ENCODE data around the gene ADAMTS9. TPM values are rescaled to one million over a fixed set of nuclear protein-coding genes. Genes with fewer than 3 reads are reported as not detected.

Gene ADAMTS9
- total and polyA plus RNA-seq, 10 of the 15 experiments (the other 5 are each of a cell fraction or from before 2014, with no cell fraction given) = 0.08 TPM; not detected in 9

- no peak overlapping the region for H3K4me2 ChIP-seq (ENCODE audit: control insufficient read depth, insufficient read depth)
- H3K27me3 ChIP-seq (replicated peaks in 1 of 2; ENCODE audit: control insufficient read depth in 2 of 2, insufficient read depth in 2 of 2, low read length in 1 of 2) = no peaks in the 10 kb centered on the region
- BruUV-seq (replicated peaks) = no TSS peak
- H4K20me1 ChIP-seq (ENCODE audit: control insufficient read depth, insufficient read depth) = no peaks in the 10 kb centered on the region; the same call in 1 of the 2 replicates
- TF ChIP-seq E2F4 (IDR thresholded peaks at IDR 0.05; ENCODE audit: low read depth, low read length) = no peak
- TF ChIP-seq HSF1 (IDR thresholded peaks at IDR 0.05; ENCODE audit: low read depth, low read length) = no peak
- no peak for TF ChIP-seq TCF3 (IDR thresholded peaks at IDR 0.05; ENCODE audit: borderline replicate concordance, insufficient read depth, low read depth, low read length)
- TF ChIP-seq BCLAF1 (IDR thresholded peaks at IDR 0.05) = no peak
- TF ChIP-seq RFX5 (IDR thresholded peaks at IDR 0.05; ENCODE audit: low read depth, low read length) = no peak
- no peak for TF ChIP-seq NFIC (IDR thresholded peaks at IDR 0.05; ENCODE audit: low read depth, low read length)
- no peak for TF ChIP-seq IRF5 (IDR thresholded peaks at IDR 0.05; ENCODE audit: borderline replicate concordance)
- TF ChIP-seq SMAD5 (IDR thresholded peaks at IDR 0.05; ENCODE audit: low read depth) = no peak
- no peak for TF ChIP-seq TCF7 (IDR thresholded peaks at IDR 0.05; ENCODE audit: borderline replicate concordance)
- no peak for TF ChIP-seq SREBF1 (IDR thresholded peaks at IDR 0.05; ENCODE audit: low read length)
- TF ChIP-seq HCFC1 (IDR thresholded peaks at IDR 0.05; ENCODE audit: low read length) = no peak
- no peak for TF ChIP-seq CEBPB (IDR thresholded peaks at IDR 0.05; ENCODE audit: borderline replicate concordance in 1 of 2, low read depth in 2 of 2, low read length in 2 of 2)
- TF ChIP-seq NFYB (IDR thresholded peaks at IDR 0.05; ENCODE audit: insufficient read depth, low read depth, low read length) = no peak
- TF ChIP-seq FOXM1 (IDR thresholded peaks at IDR 0.05; ENCODE audit: low read depth, low read length) = no peak
- no peak for TF ChIP-seq MYB (IDR thresholded peaks at IDR 0.05; ENCODE audit: borderline replicate concordance, low read depth, low read length)
- TF ChIP-seq RAD21 (IDR thresholded peaks at IDR 0.05; ENCODE audit: insufficient read depth, low read depth, low read length) = no peak
- no peak overlapping the region for H2AFZ ChIP-seq (ENCODE audit: control insufficient read depth, low read depth, low read length)
- SMC1A ChIA-PET (ENCODE audit: uncharacterized antibody, unreplicated experiment) = no interaction called here
- H3K4me3 ChIP-seq = no peak overlapping the region
- no peaks in the 10 kb centered on the region for H3K4me1 ChIP-seq (ENCODE audit: control insufficient read depth, insufficient read depth, low read length)
- intact Hi-C loops (cut with micrococcal nuclease; ENCODE audit: unreplicated experiment) (no loop called here), in situ Hi-C loops (cut with MboI) (no loop called here)
- no peaks in the 10 kb centered on the region for H3K9me3 ChIP-seq (replicated peaks; ENCODE audit: control insufficient read depth, insufficient read depth, low read length)
- no peaks in the 10 kb centered on the region for H3K79me2 ChIP-seq (ENCODE audit: control insufficient read depth, insufficient read depth, low read length)
- CTCF ChIA-PET = interaction anchor here (0.5 kb wide), 1 partner anchor 160 kb away, joined by 3 read pairs; no protein-coding TSS in a partner anchor
- WGBS (ENCODE audit: insufficient coverage, insufficient replicate concordance, low lambda C conversion rate, missing lambda C conversion rate) = 0% methylated on average over 1 of the region's 1 CpG
- no peaks in the 10 kb centered on the region for H3K36me3 ChIP-seq (ENCODE audit: control insufficient read depth in 2 of 2, insufficient read depth in 2 of 2, low read length in 1 of 2)
- FAIRE-seq = no peak
- H3K9ac ChIP-seq (ENCODE audit: control insufficient read depth, insufficient read depth, low read length) = no peak overlapping the region
- no peak for DNase-seq (ENCODE audit: low read depth, low spot score)
- no peak overlapping the region for H3K27ac ChIP-seq (ENCODE audit: control insufficient read depth, insufficient read depth)
- RAD21 ChIA-PET (ENCODE audit: unreplicated experiment) = no interaction called here
- no peak for ATAC-seq
- POLR2A ChIA-PET = no interaction called here
Measured at GRCh38 chr3:64625381-64625780, 62.4 kb downstream of the ADAMTS9 start.
